MM.1S (cell line): ENCODE data around the gene DMTF1.

Experiments used
- DNase-seq: peaks from one replicate; pipeline ENCODE4 v3.0.0-alpha.2; 2015
- H2AFZ ChIP-seq: fragments of 300-600 bp; sonication (generic); 2 replicates; pipeline ENCODE4 v1.6.0; 2016; ENCODE audit warnings: antibody characterized with exemption, low read length
- H3F3A ChIP-seq: fragments of 300-600 bp; sonication (generic); 2 replicates; pipeline ENCODE4 v1.6.1; 2016; ENCODE audit warnings: mild to moderate bottlenecking, antibody characterized with exemption, low read length, moderate library complexity, mixed read lengths; ENCODE audit not compliant: insufficient read depth
- H3K27ac ChIP-seq: fragments of 300-600 bp; sonication (generic); 2 replicates; pipeline ENCODE4 v1.5.1; 2016; ENCODE audit warnings: mild to moderate bottlenecking, low read length
- H3K27me3 ChIP-seq: fragments of 300-600 bp; sonication (generic); replicated peaks from 2 replicates; pipeline ENCODE4 v1.6.0; 2016; ENCODE audit warnings: low read length; ENCODE audit not compliant: insufficient read depth
- H3K36me3 ChIP-seq: fragments of 300-600 bp; sonication (generic); replicated peaks from 2 replicates; pipeline ENCODE4 v1.6.1; 2016; ENCODE audit warnings: mild to moderate bottlenecking, low read length, mixed read lengths; ENCODE audit not compliant: insufficient read depth
- H3K4me1 ChIP-seq: fragments of 300-600 bp; sonication (generic); 2 replicates; pipeline ENCODE4 v1.6.1; 2016; ENCODE audit warnings: low read length, mixed read lengths
- H3K4me2 ChIP-seq: fragments of 300-600 bp; sonication (generic); 2 replicates; pipeline ENCODE4 v1.6.0; 2016; ENCODE audit warnings: low read depth, low read length
- H3K4me3 ChIP-seq: fragments of 300-600 bp; sonication (generic); 2 replicates; pipeline ENCODE4 v1.5.1; 2016; ENCODE audit warnings: low read length, mixed read lengths
- H3K79me2 ChIP-seq: fragments of 300-600 bp; sonication (generic); 2 replicates; pipeline ENCODE4 v1.6.1; 2016; ENCODE audit warnings: mixed run types, low read length, mixed read lengths
- H3K9ac ChIP-seq: fragments of 300-600 bp; sonication (generic); 2 replicates; pipeline ENCODE4 v1.6.1; 2016; ENCODE audit warnings: low read length, mixed read lengths
- H3K9me2 ChIP-seq: fragments of 300-600 bp; sonication (generic); replicated peaks from 2 replicates; pipeline ENCODE4 v1.6.1; 2016; ENCODE audit warnings: mild to moderate bottlenecking, low read length, mixed read lengths; ENCODE audit not compliant: insufficient read depth
- H3K9me3 ChIP-seq: fragments of 300-600 bp; sonication (generic); replicated peaks from 2 replicates; pipeline ENCODE4 v1.6.1; 2016; ENCODE audit warnings: mild to moderate bottlenecking, low read length, mixed read lengths; ENCODE audit not compliant: insufficient read depth
- H4K20me1 ChIP-seq: fragments of 300-600 bp; sonication (generic); 2 replicates; pipeline ENCODE4 v1.6.1; 2016; ENCODE audit warnings: mild to moderate bottlenecking, low read length, moderate library complexity, mixed read lengths; ENCODE audit not compliant: insufficient read depth
- CTCF ChIP-seq: fragments of 300-600 bp; sonication (generic); IDR thresholded peaks from 2 replicates; pipeline ENCODE4 v1.5.1; 2016; ENCODE audit warnings: antibody characterized with exemption, low read length, mixed read lengths
- EZH2 ChIP-seq: fragments of 300-600 bp; sonication (generic); optimal IDR thresholded peaks from 2 replicates; pipeline ENCODE3; 2017; ENCODE audit warnings: low read depth, mild to moderate bottlenecking, antibody characterized with exemption, low read length, mixed read lengths
- EZH2phosphoT487 ChIP-seq: fragments of 300-600 bp; sonication (generic); IDR thresholded peaks from 2 replicates; pipeline ENCODE4 v1.6.1; 2018; ENCODE audit warnings: antibody characterized with exemption, low read length

The DMTF1 gene

GRCh38 chr7:87206361-87206760, 54.1 kb downstream of the DMTF1 start:
- H3K9me3 ChIP-seq = no peaks in the 10 kb centered on the region; the same call in 1 of the 2 replicates
- no peaks in the 10 kb centered on the region for H3K9me2 ChIP-seq
- TF ChIP-seq CTCF = no peak
- TF ChIP-seq EZH2phosphoT487 = no peak
- TF ChIP-seq EZH2 = no peak
- no peak for DNase-seq
- H3K27ac ChIP-seq = no peak overlapping the region
- no peak overlapping the region for H2AFZ ChIP-seq
- peaks cover 96% of the 10 kb centered on the region for H3K79me2 ChIP-seq
- H3K9ac ChIP-seq = no peak overlapping the region
- H3K36me3 ChIP-seq = 0 out of 2 replicates have a peak, but pooled peaks cover 8% of the 10 kb centered on the region
- 0 out of 2 replicates have a peak, but pooled peaks cover 2% of the 10 kb centered on the region for H3F3A ChIP-seq
- no peak overlapping the region for H3K4me3 ChIP-seq
- H3K4me2 ChIP-seq = no peak overlapping the region
- peaks cover 8% of the 10 kb centered on the region; the same call in 1 of the 2 replicates for H4K20me1 ChIP-seq
- no peaks in the 10 kb centered on the region for H3K4me1 ChIP-seq
- no peaks in the 10 kb centered on the region for H3K27me3 ChIP-seq

DNA sequence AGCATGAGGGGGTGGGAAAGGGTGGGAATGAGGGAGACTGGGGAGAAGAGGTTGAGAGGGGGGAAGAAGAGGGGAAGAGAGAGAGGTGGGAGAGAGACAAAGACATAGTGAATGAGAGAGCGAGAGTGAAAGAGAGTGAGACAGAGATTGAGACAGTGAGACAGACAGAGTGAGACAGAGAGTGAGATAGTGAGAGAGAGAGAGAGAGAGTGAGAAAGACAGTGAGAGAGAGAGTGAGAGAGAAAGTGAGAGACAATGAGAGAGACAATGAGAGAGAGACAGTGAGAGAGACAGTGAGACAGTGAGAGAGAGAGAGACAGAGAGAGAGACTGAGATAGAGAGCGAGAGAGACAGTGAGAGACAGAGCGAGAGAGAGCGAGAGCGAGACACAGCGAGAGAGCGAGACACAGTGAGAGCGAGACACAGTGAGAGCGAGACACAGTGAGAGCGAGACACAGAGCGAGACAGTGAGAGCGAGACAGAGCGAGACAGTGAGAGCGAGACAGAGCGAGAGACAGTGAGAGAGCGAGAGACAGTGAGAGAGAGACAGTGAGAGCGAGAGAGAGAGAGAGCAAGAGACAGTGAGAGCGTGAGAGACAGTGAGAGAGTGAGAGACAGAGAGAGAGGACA, 57.2 kb downstream of the DMTF1 start:
- Histone ChIP-seq H3K36me3 (0 out of 2 replicates have a peak, but pooled peaks cover 8% of the 10 kb centered on the region), H3K79me2 (peaks cover 96% of the 10 kb centered on the region), H2AFZ (no peak overlapping the region), H3F3A (no peaks in the 10 kb centered on the region), H3K9ac (no peak overlapping the region), H3K27ac (no peak overlapping the region), H3K9me2 (no peaks in the 10 kb centered on the region), H3K9me3 (no peaks in the 10 kb centered on the region; the same call in 1 of the 2 replicates), H3K4me3 (no peak overlapping the region), H3K4me2 (no peak overlapping the region), H3K27me3 (no peaks in the 10 kb centered on the region), H4K20me1 (peaks cover 14% of the 10 kb centered on the region; the same call in 1 of the 2 replicates), H3K4me1 (peaks cover 14% of the 10 kb centered on the region)
- no peak for DNase-seq
- no peak for TF ChIP-seq EZH2phosphoT487
- TF ChIP-seq CTCF = no peak
- no peak for TF ChIP-seq EZH2

DNA sequence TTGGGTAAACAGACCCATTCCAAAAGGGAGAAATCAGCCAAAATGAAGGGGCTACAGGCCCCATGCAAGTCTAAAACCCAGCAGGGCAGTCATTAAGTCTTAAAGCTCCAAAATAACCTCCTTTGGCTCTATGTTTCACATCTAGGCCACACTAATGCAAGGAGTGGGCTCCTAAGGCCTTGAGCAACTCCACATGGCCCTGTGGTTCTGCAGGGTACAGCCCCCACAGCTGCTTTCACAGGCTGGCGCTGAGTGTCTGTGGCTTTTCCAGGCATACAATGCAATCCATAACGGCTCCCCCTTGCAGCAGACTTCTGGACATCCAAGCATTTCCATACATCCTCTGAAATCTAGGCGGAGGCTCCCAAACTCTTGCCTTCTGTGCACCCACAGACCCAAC, 58.3 kb downstream of the DMTF1 start:
- DNase-seq = no peak
- Histone ChIP-seq H3K27me3 (no peaks in the 10 kb centered on the region), H3K27ac (no peak overlapping the region), H3K9me2 (no peaks in the 10 kb centered on the region), H4K20me1 (peaks cover 14% of the 10 kb centered on the region; the same call in 1 of the 2 replicates), H2AFZ (no peak overlapping the region), H3K4me3 (no peak overlapping the region), H3K4me2 (no peak overlapping the region), H3K36me3 (0 out of 2 replicates have a peak, but pooled peaks cover 8% of the 10 kb centered on the region), H3K4me1 (peaks cover 15% of the 10 kb centered on the region), H3K9me3 (no peaks in the 10 kb centered on the region; the same call in 1 of the 2 replicates), H3K79me2 (peaks cover 96% of the 10 kb centered on the region), H3F3A (no peaks in the 10 kb centered on the region), H3K9ac (no peak overlapping the region)
- TF ChIP-seq EZH2 (no peak), EZH2phosphoT487 (no peak), CTCF (no peak)
